MCF 10A (cell line): Measurements from ENCODE around the gene DDX46. TPM values are rescaled to one million over a fixed set of nuclear protein-coding genes. Genes with fewer than 3 reads are reported as not detected.

Experiments
- BruUV-seq: library from RNA; stranded (reverse); fragments of 400-500 nt; replicated peaks from 2 replicates; lab custom pipeline; 2021; lab: Mats Ljungman, UMichigan
- CTCF ChIA-PET: fragments of 300-600 bp; sonication (Branson Sonifier 250); formaldehyde crosslinking; extraction: SDS; loops from one replicate; lab custom pipeline; 2021; ENCODE audit warnings: antibody characterized with exemption, inconsistent platforms; lab: Yijun Ruan, JAX
- POLR2A ChIA-PET: fragments of 300-600, 350-650 bp; sonication (Branson Sonifier 250); formaldehyde crosslinking; extraction: SDS; loops from one replicate; lab custom pipeline; 2020; ENCODE audit warnings: antibody characterized with exemption, inconsistent platforms; lab: Yijun Ruan, JAX
- DNase-seq: peaks from one replicate; pipeline ENCODE4 v3.0.0-alpha.2; 2018; ENCODE audit not compliant: unreplicated experiment
- H3K27ac Mint-ChIP-seq: one replicate; pipeline ENCODE4 v1.8.0; 2022; ENCODE audit warnings: mild to moderate bottlenecking, low read depth, mixed read lengths; ENCODE audit not compliant: unreplicated experiment
- H3K27me3 Mint-ChIP-seq: one replicate; pipeline ENCODE4 v1.8.0; 2022; ENCODE audit warnings: mixed read lengths; ENCODE audit not compliant: insufficient read depth, unreplicated experiment
- H3K36me3 Mint-ChIP-seq: one replicate; pipeline ENCODE4 v1.8.0; 2022; ENCODE audit warnings: mild to moderate bottlenecking, moderate library complexity, mixed read lengths; ENCODE audit not compliant: insufficient read depth, unreplicated experiment
- H3K4me1 Mint-ChIP-seq: one replicate; pipeline ENCODE4 v1.8.0; 2022; ENCODE audit warnings: mixed read lengths; ENCODE audit not compliant: insufficient read depth, unreplicated experiment
- H3K4me3 Mint-ChIP-seq: one replicate; pipeline ENCODE4 v1.8.0; 2022; ENCODE audit warnings: mild to moderate bottlenecking, moderate library complexity, mixed read lengths; ENCODE audit not compliant: unreplicated experiment
- H3K9me3 Mint-ChIP-seq: one replicate; pipeline ENCODE4 v1.8.0; 2022; ENCODE audit warnings: mixed read lengths; ENCODE audit not compliant: unreplicated experiment
- CTCF ChIP-seq: fragments of 200-600 bp; IDR thresholded peaks from one replicate; pipeline ENCODE4 v1.8.0; 2022; ENCODE audit warnings: antibody characterized with exemption, mild to moderate bottlenecking; ENCODE audit not compliant: unreplicated experiment
- intact Hi-C: fragments of 100-400 bp; cut with micrococcal nuclease; formaldehyde crosslinking; loops from 2 replicates; pipeline ENCODE4 v1.14.1; 2022
- total RNA-seq: library from RNA; stranded (reverse); gene quantifications from 2 replicates; pipeline ENCODE4 v1.2.3, GENCODE V29; 2022

DDX46 gene
- total RNA-seq, 1 experiment from 2014 or later = 77.0 TPM

DNA sequence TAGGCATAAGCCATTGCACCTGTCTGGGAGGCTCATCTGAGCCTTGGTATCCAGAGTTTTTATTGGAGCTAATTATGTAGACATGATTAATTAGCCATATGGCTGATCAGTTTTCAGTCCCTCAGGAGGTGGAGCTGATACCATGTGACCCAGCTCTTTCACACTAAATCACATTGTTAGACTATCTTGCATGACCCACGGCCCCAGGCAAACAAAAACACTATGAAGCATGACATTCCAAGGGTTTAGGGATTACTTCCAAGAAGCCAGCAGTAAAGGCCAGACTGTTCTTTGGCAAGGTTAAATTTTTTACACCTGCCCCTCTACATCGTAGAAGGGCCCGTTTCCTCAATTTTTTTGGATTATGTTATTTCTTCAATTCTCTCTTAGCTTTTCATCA lies 82.2 kb downstream of the DDX46 start:
- H3K4me1 Mint-ChIP-seq = peaks cover 22% of the 10 kb centered on the region
- ChIA-PET CTCF (interaction anchor here (0.7 to 1.5 kb wide), 5 partner anchors 9 to 351 kb away, joined by 3 to 5 read pairs (median 4); no protein-coding TSS in a partner anchor), POLR2A (interaction anchor here (0.6 to 2.7 kb wide), 3 partner anchors 32 to 102 kb away, joined by 3 to 10 read pairs (median 3); partner anchors contain the start of gene CAMLG)
- no peak for DNase-seq
- H3K9me3 Mint-ChIP-seq = no peaks in the 10 kb centered on the region
- H3K4me3 Mint-ChIP-seq = no peak overlapping the region
- no TSS peak for BruUV-seq
- H3K27ac Mint-ChIP-seq = no peak overlapping the region
- intact Hi-C loops = no loop called here
- H3K27me3 Mint-ChIP-seq = no peaks in the 10 kb centered on the region
- no peak for TF ChIP-seq CTCF
- peaks cover 63% of the 10 kb centered on the region for H3K36me3 Mint-ChIP-seq

- no peak for TF ChIP-seq CTCF
- peak overlapping the region; percentile 15 for H3K27ac Mint-ChIP-seq
- no peak for DNase-seq
- no TSS peak for BruUV-seq
- no peaks in the 10 kb centered on the region for H3K27me3 Mint-ChIP-seq
- no peaks in the 10 kb centered on the region for H3K9me3 Mint-ChIP-seq
- no peak overlapping the region for H3K4me3 Mint-ChIP-seq
- peaks cover 22% of the 10 kb centered on the region for H3K4me1 Mint-ChIP-seq
- intact Hi-C loops = no loop called here
- ChIA-PET CTCF (interaction anchor here (0.5 to 1.2 kb wide), 6 partner anchors 9 to 817 kb away, joined by 3 to 4 read pairs (median 3); no protein-coding TSS in a partner anchor), POLR2A (no interaction called here)
- H3K36me3 Mint-ChIP-seq = peaks cover 57% of the 10 kb centered on the region
Observed at GRCh38 chr5:134844252-134844651, 85.7 kb downstream of the DDX46 start.

DNA sequence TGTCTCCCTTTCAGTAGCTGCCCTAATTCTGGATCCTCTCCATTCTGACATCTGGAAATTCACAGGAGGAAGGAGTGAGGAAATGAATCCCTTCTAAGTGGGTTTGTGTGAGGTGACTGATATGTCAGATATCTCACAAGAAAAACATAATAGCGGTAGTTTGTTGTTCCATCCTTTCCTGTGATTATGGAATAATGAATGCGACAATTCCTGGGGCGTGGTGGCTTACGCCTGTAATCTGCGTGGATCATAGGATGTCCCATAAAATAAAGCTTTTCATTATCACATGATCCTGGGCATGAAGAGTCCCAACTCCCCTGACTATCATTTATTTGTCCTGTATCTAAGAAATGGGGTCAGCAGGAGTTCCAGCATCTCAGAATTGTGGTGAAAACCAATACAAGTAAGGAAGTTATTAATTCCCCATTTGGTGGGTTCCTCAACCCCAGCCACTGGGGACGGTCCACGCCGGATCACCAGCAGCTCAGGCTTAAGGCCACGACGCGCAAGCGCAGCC lies 86.8 kb downstream of the DDX46 start:
- POLR2A ChIA-PET = interaction anchor here (0.6 to 1.6 kb wide), 26 partner anchors 8 to 620 kb away, joined by 3 to 22 read pairs (median 4); partner anchors contain the start of genes CAMLG, DDX46, PCBD2 and PPP2CA
- Mint-ChIP-seq H3K9me3 (no peaks in the 10 kb centered on the region), H3K4me3 (peak overlapping the region; percentile 96), H3K4me1 (peaks cover 22% of the 10 kb centered on the region), H3K27me3 (no peaks in the 10 kb centered on the region), H3K27ac (peak overlapping the region; percentile 98), H3K36me3 (peaks cover 57% of the 10 kb centered on the region)
- CTCF ChIA-PET = interaction anchor here (0.5 to 1.2 kb wide), 5 partner anchors 20 to 402 kb away, joined by 3 to 8 read pairs (median 3); partner anchors contain the start of gene PCBD2
- intact Hi-C loops = no loop called here
- DNase-seq = no peak
- TF ChIP-seq CTCF = no peak
- BruUV-seq = TSS peak; percentile 98

- no peak for TF ChIP-seq CTCF
- ChIA-PET CTCF (interaction anchor here (0.8 to 1.2 kb wide), 5 partner anchors 14 to 345 kb away, joined by 3 to 8 read pairs (median 3); partner anchors contain the start of gene PCBD2), POLR2A (interaction anchor here (0.6 to 1.8 kb wide), 33 partner anchors 9 to 620 kb away, joined by 3 to 22 read pairs (median 4); partner anchors contain the start of genes CAMLG, DDX46, PCBD2 and PPP2CA)
- peak within 1 kb of the TSS; percentile 96 for H3K4me3 Mint-ChIP-seq
- intact Hi-C loops = no loop called here
- peaks cover 58% of the 10 kb centered on the region for H3K36me3 Mint-ChIP-seq
- H3K9me3 Mint-ChIP-seq = no peaks in the 10 kb centered on the region
- H3K4me1 Mint-ChIP-seq = peaks cover 25% of the 10 kb centered on the region
- H3K27me3 Mint-ChIP-seq = no peaks in the 10 kb centered on the region
- H3K27ac Mint-ChIP-seq = peak within 1 kb of the TSS; percentile 98
- TSS peak; percentile 67 for BruUV-seq
- DNase-seq = peak; percentile 97
Observed at GRCh38 chr5:134845852-134846640, 87.5 kb downstream of the DDX46 start, which contains the start of gene C5orf24. C5orf24 (plus strand) TSS chr5:134845968; CDS start chr5:134854901, 8,933 bp downstream.
